HCEC 1CT (cell line): Measurements from ENCODE around the gene EYS.

Experiments
- DNase-seq: peaks from one replicate; pipeline ENCODE4 v3.0.0-alpha.2; 2017

The EYS gene

DNA sequence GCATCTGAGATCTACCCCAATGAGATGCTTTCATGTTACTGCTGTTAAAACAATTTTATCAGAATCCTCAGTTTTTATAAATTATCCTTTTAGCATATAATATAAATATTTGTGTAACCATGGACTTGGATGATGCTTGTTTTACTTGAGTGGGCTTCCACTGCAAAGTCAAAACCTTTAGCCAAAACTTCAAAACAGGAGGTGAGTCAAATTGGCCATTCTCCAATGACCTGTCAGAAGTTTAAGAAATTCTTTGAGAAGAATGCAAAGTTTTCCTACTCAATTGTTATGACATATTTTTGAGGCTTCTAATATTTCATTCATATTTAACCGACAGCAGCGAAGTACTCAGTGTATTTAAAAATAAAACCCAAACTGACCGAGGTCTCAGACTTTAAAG, 507.9 kb downstream of the EYS start:
- no peak for DNase-seq

DNA sequence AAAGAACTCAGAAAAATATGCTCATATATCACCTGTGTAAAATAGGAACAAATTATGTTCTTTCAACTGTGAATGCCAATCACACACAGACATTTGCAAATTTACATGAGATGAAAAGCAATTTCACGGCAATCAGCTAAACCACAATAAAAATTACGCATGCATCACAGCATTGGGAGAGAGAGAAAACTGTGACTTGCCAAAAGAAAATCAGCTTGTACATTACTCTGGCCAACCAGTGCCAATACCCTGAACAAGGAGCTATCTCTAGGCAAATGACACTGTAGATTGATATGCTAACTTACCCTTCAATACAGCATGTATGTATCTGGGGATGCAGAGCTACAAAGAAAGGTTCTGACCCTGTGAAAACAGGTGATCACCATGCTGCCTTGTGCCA, 515.6 kb downstream of the EYS start:
- DNase-seq = no peak

DNA sequence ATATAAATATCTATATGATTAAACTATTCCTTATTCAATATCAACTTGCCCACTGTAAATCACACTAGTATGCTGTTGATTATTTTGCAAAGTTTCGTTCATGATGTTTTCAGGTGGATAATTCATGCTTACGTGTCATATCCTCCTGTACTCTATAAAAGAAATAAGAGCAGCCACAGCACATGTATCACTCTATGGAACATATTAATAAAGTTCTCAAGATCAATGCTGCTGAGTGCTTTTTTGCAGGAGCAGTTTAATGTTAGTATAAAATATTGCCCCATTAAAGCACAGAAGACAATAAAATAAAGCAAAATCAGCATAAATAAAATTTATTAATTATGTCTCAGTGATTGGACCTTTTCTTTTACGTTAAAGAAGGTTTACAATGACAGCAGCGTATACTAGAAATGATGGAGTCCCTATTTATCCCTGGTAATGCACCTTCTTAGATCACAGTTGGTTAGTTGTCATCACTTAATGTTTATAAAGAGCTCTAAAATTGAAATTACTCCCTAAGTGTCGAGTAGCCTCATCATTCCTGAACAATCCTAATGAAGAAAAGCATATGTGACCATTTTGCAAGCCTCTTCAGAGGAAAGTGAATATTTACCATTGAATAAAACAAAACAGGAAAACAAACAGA, 517.7 kb downstream of the EYS start:
- no peak for DNase-seq

DNA sequence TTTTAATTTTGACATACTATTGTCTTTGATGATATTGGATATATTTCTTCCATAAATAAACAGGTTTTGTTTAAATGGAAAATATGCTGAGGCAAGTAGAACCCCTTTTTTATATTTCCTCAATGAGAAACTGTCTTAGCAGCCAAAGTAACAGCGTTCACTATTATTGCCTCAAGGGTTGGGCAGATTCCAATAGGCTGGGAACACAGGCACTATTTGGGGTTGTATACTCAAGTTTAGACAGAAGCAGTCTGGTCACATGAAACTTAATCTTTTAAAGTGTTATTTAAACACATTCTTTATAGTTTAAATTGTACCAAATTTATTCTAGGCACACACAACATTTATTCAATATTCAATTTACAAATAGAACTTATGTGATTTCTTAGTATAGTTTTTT, 520.2 kb downstream of the EYS start:
- no peak for DNase-seq

DNA sequence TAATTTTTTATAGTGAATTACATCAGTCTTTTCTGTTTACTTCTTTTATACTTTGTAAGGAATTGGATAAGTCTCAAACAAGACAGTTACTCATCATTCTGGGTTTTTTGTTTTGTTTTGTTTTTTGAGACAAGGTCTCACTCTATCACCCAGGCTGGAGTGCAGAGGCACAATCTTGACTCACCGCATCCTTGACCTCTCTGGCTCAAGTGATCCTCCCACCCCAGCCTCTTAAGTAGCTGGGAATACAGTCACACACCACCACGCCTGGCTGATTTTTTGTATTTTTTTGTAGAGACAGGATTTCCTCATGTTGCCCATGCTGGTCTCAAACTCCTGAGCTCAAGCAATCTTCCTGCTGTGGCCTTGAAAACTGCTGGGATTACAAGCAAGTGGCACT, 524.3 kb downstream of the EYS start:
- no peak for DNase-seq

DNA sequence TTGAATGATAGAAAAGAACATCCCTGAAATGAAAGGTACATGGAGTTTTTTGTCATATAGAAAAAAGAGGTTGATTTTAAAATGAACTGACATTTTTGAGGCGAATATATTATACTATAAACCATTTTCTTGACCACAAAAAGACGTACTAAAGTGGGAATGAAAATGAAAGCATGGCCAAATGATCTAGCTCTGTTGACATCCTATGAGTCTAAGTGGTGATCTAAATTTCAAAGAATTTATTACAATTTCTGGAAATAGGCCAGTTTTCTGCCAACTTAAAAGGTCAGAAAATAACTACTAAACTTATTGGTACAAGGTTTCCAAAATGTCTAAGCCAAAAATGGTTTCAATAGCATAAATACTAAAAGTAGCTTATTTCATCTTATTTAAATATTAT, 536.8 kb downstream of the EYS start:
- DNase-seq = no peak

DNA sequence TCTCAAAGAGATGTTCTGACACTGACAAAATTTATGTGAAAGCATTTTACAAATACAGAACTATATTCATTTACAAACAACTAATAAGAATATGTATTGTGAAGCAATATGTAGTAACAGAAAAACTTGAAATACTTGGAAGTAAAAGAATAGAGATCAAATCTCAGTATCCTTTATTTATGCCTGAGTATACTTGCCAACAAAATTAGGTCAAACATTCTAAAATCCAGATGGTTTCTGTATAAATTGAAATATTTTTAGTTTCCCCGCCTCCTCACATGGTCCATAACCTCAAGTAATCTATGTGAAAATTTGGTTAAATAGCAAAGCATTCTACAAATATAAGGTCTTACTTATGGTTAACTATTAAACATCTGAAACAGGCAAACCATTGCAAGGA, 545.4 kb downstream of the EYS start:
- no peak for DNase-seq

DNA sequence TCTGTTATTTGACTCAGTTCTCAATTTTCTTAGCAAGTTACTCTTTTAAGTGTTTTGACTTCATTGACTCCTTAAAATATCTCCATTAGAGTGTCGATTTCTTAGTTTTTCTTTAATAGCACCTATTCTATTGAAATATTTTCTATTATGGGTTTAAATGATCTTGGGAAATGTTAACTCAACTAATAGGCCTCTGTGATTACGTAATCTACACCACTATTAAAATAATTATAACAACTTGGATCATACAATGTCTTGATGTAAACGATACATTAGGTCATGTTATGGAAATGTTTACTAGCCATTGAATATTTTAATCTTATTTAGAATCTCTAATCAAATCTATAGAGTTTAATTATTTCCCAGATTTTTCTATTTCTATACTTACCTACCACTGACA, 550.0 kb downstream of the EYS start:
- no peak for DNase-seq

DNA sequence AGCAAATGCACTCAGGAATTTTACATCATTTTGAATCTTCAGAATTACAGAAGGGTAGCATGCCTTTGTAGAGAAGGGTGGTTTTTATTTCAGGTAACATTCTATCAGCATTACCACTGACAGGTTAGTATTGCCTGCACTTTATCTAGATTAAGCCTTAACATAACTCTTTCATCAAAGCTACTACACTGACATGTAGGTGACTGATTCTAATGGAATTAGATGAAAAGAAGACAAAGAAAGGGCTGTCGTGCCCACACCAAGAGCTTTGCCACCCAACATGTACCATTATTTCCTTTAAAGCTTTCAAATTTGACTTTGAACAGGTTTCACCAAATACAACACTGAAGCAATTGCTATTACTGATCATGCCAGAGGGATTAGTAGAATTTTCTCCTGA, 551.9 kb downstream of the EYS start:
- no peak for DNase-seq

DNA sequence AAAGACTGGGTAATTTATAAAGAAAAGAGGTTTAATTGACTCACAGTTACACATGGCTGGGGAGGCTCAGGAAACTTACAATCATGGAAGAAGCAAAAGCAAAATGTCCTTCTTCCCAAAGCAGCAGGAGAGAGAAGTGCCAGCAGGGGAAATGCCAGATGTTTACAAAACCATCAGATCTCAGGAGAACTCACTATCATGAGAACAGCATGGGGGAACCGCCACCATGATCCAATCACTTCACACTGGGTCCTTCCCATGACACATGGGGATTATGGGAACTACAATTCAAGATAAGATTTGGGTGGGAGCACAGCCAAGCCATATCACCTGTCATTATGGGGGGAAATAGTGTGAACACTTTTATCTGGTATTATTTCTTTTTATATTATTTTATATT, 557.2 kb downstream of the EYS start:
- no peak for DNase-seq

DNA sequence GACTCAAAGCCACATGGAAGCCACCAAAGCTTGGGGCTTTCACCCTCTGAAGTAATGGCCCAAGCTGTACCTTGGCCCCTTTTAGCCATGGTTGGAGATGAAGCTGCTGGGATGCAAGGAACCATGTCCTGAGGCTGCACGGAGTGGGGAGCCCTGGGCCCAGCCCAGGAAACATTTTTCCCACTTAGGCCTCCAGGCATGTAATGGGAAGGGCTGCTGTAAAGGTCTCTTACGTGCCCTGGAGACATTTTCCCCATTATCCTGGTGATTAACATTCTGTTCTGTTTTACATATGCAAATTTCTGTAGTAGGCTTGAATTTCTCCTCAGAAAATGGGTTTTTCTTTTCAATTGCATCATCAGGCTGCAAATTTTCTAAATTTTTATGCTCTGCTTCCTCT, 558.2 kb downstream of the EYS start:
- DNase-seq = no peak

DNA sequence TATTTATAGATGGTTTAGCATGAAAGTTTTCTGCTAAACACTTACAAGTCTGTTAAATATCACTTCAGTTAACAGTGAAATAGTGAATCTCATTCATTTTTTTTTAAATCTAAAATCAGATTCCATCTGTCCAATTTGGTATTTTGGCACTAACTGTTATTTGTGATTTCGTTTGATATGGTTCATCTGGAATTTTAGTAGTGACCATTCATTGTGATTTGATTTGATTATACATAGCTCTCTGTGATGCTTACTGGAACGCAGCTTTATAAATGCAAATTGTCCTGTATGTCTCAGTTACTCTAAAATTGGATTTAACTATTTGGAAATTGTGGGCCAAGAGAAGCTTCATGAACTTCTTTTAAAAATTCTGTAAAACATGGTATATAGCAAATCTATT, 571.5 kb downstream of the EYS start:
- no peak for DNase-seq

DNA sequence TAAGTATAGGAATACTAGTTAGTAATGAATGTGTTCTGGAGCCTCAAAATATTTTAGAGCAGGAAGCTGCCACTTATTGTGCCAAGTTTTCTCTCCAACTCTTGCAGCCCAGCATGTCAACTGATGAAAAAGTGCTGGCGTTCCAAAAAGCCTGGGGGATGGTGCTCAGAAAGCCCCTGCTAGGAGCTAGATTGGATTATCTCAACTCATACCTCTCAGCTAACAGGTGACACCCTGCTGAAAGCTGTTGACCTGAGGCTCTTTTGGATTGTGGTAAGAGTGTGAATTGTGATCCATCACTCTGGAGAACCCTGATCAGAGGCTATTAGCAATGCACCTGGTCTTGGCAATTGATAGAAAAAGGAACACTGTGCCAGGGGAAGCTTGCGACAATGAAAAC, 580.4 kb downstream of the EYS start:
- no peak for DNase-seq

DNA sequence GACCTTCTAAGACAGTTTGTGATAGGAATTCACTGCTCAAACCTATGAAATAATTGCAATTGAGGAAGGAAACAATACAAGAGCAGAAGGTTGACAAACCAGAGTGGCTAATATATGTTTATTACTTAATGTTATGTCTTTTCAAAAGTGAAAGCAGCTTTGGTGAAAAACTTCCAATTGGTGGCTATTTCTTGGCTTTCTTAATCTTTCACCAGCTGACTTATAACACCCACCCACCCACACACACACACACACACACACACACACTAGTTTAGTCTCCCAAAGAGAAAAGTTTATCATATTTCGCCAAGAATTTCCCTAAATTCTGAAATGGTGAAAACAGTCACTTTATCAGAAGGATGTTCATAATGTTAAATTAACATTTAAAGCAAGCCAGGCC, 583.5 kb downstream of the EYS start:
- DNase-seq = no peak

DNA sequence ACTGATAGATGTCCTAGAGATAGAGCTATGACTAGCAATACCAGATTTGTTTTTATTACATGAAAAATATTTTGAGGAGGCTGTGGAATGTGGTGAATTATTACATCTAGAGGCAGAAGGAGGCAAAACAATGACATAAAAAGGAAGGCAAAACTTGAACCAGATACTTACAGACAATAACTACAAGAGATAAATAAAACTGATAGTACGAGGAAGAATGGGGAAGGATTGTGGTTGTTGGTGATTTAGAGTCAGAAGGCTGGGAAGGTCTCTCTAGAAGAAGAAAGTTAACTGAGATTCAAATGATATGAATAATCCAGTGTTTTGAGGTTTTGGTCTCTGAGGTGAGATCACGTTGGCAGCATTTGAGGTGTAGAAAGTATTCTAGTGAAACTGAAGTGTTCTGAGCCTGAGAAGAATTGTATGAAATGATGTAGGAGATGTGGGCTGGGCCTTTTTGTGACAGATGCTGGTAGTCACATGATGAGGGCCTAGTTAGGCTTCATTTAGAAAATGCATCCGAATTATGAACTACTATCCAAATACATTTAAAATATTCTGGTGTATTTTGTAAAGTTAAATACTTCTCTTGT, 589.1 kb downstream of the EYS start:
- DNase-seq = no peak

DNA sequence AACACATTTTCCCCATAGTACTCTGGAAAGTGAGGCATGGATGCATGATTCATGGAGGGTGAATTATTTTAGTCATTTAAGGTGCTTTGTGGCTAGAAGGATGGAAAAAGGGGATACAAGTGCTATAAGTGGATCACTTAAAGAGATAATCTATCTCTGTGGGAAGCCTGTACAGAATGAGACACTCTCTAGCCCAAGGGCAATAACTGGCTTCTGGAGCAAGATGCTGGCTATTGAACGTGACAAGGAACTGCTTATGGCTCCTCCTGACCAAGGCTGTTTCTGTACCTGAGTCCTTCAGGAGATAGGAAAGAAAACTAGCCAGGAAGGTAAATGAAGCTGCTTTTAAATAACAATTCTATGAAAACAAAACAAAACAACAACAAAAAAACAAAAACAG, 590.7 kb downstream of the EYS start:
- no peak for DNase-seq

DNA sequence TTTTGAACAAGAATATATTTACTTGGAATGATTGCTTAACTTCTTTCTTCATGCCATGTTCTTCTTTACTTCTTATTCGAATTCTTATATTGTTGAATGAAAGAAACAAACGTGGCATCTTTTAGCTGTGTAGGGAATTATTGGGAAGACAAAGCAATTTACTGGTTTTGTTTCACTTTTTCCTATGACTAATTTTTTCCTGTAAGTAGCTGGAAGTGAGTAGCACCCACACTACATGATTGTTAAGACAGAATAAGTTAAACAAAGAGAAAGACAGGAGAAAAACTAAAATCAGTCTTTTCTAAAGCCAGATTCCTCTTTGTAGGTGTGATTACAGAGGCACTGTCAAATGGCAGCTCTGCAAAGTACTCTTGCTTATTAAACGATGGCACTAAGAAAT, 593.4 kb downstream of the EYS start:
- peak; percentile 2 for DNase-seq

DNA sequence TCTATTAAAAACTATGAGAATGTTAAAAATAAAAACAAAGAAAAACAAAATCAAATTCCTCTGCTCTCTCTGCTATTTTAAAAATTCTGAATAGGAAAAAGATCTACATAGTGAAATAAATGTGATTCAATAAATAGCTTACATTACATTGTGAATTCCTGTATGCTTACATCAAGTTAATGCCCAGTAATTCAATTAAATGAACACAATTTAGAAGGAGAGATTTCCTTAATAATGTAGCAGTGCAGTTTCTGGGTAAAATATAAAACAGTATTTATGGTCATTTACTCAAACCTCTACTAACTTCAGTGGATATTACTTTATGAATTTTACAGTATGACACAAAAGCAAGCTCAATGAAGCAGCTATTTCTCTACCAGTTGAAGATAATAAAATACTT, 594.6 kb downstream of the EYS start:
- no peak for DNase-seq

DNA sequence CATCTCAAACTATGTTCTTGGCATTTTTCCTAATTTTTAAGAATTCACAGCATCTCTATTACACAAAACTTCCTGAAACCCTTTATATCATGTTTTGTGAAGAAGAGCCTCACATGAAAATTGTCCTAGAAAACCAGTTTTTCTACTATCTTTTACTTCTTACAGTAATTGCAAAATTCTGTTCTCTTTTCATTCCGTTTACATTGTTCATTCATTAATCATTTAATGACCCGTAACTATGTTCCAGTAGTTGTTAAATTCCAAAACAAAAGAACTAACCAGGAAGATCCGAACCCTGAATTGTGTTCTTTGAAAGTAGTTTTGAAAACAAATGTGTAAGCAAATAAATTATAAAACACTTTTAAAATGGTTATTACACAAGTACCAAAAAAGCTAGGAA, 597.0 kb downstream of the EYS start:
- DNase-seq = no peak

DNA sequence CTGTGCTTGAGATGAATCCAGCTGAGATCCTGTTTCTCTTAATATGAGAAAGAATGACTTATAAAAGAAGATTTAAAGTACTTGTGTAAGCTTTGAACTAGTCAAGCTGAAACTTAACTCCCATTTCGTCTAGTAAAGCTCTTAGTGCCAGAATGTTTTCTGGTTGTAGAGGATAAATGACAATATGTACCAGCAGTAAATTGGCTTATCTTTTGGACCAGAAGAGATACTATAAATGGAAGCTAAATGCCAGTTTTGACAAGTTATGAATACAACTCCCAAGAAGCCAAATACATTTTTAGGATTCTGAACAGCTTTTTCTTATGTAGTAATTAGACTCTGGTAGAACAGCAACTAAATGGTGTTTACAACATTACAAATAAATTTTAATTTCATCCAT, 608.7 kb downstream of the EYS start:
- DNase-seq = no peak

DNA sequence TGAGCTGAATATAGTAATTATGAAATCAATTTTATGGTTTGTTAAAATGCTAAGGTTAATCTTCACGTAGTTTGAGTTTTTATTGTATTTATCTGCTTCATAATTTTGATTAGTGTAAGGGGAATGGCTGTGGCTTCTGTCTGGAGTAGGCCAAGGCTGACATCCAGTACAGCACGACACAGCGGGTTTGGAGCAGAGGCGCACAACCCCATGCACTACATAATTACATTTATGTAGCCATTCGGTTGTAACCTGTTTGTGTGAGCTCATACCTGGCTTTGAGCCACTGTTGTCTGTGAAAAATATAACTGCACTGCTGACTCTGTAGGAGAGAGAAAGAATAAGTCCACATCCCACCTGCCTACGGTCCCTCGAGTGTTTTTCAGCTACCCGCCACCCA, 615.5 kb downstream of the EYS start:
- DNase-seq = no peak

DNA sequence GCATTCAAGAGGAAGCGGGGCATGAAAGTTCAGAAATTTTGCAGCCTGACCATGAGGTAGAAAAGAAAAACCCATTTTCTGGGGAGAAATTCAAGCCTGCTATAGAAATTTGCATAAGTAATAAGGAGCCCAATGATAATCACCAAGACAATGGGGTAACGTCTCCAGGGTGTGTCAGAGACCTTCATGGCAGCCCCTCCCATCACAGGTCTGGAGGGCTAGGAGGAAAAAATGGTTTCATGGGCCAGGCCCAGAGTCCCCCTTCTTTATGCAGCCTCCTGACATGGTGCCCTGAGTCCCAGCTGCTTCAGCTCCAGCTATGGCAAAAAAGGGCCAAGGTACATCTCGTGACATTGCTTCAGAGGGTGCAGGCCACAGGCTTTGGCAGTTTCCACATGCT, 618.5 kb downstream of the EYS start:
- no peak for DNase-seq

DNA sequence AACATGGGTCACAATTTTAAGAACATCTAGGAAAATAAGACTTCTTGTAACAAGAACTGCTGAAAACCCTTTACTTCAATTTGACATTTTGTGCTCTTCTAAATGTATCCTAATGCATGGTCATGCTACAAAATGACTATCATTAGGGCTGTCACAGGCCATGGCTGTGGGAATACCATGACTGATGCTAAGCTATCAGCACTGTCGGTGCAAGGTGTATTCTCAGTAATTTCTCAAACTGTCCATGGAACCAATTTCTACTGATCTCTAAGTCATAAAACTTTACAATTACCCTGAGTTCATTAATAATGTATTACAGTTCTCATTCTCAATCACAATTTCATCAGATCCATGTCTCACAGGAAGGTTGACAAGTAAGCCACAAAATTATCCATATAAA, 625.3 kb downstream of the EYS start:
- no peak for DNase-seq

DNA sequence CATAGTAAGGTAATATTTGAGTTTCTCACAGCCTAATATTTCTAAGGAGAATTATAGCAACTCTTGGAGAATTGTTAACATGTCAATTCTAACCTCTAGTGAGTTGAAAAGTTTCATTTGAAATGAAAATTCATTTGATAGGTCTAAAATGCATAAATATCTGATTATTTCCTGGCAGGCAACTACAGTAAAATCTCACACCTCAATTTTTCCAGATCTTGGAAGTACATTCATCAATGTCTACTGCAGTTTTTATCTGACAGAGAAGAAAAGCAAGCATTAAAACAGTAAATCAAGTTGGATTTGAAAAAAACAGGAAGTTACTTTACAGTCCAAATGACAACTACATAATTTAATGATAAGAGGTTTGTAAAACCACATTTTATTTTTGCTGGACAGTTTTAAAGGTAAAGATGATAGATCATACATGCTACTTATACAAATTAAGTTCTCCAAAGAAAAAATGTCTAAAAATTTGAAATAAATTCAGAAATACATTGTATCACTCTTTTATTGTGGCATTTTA, 631.3 kb downstream of the EYS start:
- DNase-seq = no peak

DNA sequence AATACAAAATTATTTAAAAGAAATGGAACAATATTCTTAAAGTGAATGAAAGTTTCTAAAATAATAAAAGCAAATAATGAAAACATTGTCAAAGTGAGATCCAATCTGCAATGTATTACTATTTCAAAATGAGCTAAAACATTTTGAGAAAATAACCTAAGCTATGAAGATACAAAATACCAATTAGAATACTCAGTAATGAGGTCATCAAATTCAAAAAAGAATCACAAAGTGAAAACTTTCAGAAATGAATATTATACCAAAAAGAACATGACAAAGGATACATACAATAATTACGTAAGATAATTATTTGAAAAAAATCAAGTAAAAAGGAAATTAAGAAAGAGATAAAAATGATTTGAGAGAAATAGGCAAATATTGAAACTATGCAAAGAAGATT, 634.5 kb downstream of the EYS start:
- DNase-seq = no peak
